ENCODE data around the gene DNAH9. TPM values are rescaled to one million over a fixed set of nuclear protein-coding genes. Genes with fewer than 3 reads are reported as not detected.

The DNAH9 gene
- polyA plus RNA-seq, 3 donors: 4.5 to 7.3 (median 5.0) TPM

DNA sequence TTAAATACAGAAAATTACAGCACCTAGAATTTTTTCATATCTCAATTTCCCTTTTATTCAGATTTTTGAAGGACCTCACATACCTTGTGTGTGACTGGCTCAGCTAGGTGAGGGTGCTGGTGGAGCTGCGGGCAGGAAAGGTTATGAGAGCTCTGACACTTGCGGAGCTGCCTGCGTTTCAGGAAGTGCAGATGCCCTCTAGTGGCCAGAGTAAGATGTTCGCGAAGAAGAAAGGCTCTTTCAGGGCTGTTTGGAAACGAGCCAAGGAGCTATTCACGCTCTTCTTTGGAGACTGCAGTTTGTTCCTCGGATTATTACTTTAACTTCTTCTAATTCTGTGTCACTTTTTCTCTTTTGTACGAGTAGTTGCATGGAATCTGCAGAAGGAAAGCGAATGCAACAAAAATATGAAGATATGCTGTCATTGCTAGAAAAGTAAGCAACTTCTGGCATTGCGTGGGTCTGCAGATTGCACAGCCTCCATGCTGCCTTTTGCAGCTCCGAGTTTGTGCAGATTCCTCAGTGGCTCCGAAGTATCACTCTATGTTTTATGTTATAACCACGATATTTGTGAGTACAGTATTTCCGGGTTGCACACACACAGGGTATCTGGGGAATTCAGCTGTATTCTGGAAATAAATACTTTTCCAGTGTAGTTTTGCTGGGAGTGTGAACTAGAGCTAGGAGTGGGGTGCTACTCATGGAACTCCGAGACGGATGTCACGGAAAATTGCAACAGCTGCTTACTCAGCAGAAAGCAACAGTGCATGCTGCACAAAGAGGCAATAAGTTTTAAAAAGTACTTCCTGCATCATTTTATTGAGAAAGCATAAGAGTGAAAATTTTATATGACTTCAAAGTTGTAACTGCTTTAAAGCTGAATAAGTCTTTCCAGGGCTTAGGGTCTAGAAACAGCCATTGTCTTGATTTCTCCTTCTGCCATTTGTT is 46.3 kb downstream of the DNAH9 start:
- DNase-seq: peak; percentile 79

- no peak for DNase-seq
These were observed 47.2 kb downstream of the DNAH9 start for GRCh38 chr17:11645426-11645825.

GRCh38 chr17:11651089-11651488 is 52.8 kb downstream of the DNAH9 start:
- DNase-seq: no peak

- no peak for DNase-seq
These were observed 70.3 kb downstream of the DNAH9 start for GRCh38 chr17:11668618-11669017.

DNA sequence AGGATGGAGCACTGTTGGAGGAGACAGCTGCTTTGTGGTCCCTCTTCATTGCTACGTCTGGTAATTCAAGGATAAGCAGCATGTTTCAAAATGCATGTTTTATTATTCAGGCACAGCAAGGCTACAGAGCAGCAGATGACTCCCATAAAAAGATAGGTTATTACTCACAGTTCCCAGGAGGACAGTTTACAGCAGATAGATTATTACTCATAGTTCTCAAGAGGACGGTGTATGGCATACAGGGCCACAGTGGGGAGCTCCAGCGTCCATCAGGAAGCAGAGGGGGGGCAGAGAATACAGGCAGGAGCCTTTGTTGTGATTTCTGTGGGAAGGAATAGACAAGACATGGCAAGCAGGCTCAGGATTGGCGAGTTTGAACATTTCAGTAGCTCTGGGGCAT is 72.9 kb downstream of the DNAH9 start:
- DNase-seq: no peak

DNA sequence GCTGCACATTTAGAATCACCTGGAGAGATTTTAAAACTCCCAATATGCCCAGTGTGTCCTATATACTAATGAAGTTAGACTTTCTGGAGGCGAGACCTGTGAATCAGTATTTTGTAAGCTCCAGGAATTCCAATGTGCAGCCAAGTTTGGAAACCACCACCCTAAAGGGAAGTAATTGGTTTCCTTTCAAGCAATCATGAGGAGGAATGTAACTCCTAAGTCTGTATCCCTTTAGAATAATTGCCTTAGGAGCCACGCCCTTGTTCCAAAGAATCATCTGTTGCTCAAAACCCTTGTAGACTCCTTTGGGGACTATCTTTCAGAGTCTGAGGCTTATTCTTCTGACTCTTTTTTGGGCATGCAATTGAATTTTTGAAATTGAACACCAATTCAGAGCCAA is 84.4 kb downstream of the DNAH9 start:
- DNase-seq: no peak

DNA sequence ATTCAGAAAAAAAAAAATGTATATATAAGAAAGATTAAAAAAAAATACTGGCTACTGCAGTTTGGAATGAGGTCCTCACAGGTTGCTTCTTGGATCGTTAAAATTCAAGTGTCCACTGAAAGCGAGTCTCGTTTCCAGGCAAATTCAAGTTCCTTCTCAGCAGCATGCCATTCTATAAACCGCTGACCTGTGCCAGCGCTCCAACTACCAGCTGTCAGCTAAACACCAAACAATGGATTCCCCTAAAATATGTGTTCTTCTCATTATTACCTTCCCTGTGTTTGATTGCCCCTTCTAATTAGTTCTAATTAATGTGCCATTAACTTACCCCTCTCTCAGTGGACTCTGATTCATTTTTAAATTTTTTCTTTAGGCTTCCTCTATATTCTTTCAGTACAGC is 92.4 kb downstream of the DNAH9 start:
- no peak for DNase-seq

DNA sequence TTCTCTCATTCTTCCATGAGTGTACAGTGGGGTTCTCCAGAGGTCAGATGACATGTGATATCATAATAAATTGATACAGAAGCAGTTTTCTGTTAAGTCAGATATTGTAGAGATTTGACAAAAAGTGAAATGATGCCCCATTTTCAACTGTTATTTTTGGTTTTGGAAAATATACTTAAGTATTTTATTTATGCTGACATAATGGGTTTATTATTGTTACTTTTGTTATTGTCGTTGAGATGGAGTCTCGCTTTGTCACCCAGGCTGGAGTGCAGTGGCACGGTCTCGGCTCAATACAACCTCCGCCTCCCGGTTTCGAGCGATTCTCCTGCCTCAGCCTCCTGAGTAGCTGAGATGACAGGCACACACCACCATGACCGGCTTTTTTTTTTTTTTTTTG is 94.4 kb downstream of the DNAH9 start:
- DNase-seq: no peak

GRCh38 chr17:11693284-11693683 is 95.0 kb downstream of the DNAH9 start:
- no peak for DNase-seq

GRCh38 chr17:11700668-11701067 is 102.4 kb downstream of the DNAH9 start:
- no peak for DNase-seq

DNA sequence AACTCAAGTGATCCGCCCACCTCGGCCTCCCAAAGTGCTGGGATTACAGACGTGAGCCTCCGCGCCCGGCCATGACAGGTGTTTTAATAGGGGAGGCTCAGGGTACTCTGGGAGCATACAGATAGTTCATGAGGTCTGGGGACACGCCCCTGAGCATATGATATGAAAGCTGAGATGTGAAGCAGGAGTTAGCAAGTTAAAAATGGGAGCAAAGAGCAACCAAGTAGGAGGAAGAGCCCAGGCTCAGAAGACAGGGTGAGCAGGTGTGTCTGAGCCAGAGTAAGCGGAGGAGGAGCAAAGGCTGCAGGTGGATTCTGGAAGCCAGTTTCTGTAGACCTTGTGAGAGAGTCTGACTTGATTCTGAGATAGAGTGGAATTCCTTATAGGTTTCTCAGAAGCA is 103.6 kb downstream of the DNAH9 start:
- no peak for DNase-seq

DNA sequence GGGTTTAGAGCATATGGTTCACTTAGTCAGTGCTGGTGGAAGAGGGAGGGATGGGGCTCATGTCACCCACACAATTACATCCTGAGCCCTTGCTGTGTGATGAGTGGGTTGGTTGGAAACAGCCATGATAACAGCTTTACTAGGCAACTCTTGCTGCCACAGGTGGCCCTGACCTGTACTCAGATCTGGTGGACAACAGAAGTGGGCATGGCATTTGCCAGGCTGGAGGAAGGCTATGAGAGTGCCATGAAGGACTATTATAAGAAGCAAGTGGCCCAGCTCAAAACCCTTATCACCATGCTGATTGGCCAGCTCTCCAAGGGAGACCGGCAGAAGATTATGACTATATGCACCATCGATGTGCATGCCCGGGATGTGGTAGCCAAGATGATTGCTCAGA is 105.8 kb downstream of the DNAH9 start:
- no peak for DNase-seq

DNA sequence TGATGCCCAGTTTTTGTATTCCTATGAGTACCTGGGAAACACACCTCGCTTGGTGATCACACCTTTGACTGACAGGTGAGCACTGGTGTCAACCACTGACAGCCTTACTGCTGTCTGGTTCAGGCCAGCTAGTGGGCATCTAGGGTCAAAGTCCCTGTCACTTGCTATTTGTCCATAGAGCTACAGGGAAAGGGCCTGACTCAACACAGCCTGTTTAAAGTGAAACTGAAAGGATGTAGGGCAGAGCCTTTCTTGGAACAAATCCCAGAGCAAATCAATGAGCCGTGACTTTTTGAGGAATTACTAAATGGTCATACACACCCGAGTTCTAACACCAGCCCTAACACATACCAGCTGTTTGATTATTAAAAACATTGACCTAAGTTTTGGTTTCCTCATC is 106.8 kb downstream of the DNAH9 start:
- peak; percentile 19 for DNase-seq

DNA sequence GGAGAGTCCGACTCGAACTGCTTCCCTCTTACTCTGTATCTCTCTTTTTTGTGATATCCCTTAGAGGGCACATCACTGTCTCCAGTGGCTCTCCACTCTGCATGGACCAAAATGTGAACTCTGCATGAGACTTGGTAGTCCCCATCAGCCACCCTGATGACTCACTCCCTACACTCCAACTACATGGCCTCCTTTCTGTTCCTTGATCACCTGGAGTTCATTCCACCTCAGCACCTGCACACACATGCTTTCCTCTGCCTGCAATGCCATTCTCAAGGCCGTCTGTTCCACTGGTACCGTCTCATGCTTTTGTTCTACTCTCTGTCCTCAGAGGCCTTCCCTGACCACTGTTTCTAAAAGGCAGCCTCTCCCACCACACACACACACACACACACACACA is 109.3 kb downstream of the DNAH9 start:
- no peak for DNase-seq

DNA sequence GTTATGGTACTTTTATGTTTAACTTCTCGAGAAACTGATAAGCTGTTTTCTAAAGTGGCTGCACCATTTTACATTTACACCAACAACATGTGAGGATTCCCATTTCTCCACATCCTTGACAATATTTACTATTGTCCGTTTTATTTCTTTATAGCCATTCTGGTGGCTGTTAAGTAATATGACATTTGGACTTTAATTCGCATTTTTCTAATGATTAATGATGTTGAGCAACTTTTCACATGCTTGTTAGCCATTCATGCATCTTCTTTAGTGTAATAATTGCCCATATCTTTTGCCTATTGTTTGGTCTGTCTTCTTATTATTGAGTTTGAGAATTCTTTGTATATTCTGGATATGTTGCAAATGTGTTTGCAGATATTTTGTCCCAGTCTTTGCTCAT is 114.2 kb downstream of the DNAH9 start:
- DNase-seq: no peak

GRCh38 chr17:11719203-11719602 is 120.9 kb downstream of the DNAH9 start:
- no peak for DNase-seq

GRCh38 chr17:11719856-11720255 is 121.6 kb downstream of the DNAH9 start:
- DNase-seq: no peak

- DNase-seq: no peak
These were observed 122.5 kb downstream of the DNAH9 start for GRCh38 chr17:11720816-11721215.

- DNase-seq: no peak
These were observed 132.5 kb downstream of the DNAH9 start for GRCh38 chr17:11730747-11731146.

GRCh38 chr17:11736613-11737312 is 138.5 kb downstream of the DNAH9 start:
- DNase-seq: no peak

DNA sequence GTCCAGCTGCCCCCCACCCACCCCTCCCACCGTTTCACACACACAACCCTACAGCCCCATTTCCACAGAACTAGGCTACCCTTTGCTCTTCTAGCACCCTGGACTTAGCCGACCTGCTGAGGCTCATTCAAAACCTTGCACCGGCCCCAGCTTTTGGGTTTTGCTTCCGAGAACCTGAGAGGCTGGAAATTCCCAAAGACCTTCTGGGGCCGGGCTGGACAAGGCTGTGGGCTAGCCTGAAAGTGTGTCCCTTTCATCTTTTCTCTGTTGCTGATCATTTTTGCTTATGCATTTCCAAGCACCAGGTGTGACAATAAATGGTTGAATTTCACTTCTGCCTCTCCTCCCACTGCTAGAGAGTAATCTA is 139.0 kb downstream of the DNAH9 start:
- no peak for DNase-seq

DNA sequence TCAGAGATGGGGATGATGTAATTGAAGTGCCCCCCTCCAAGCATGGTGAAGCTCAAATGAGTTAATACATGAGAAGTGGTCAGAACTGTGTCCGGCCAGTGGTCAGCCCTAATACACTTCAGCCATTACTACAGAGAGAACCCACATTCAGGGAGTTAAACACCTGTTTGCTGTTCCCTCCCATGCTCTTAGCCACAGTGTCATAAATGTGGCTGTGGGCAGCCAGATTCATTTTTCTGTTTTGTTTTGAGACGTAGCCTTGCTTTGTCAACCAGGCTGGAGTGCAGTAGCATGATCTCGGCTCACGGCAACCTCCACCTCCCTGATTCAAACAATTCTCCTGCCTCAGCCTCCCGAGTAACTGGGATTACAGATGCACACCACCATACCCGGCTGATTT is 139.9 kb downstream of the DNAH9 start:
- DNase-seq: no peak

GRCh38 chr17:11739351-11739750 is 141.1 kb downstream of the DNAH9 start:
- no peak for DNase-seq
